Measurements from ENCODE around the gene ZEB2.

GRCh38 chr2:144477281-144477956, 42.5 kb downstream of the ZEB2 start:
- TF ChIP-seq CTCF (IDR thresholded peaks at IDR 0.05) (no peak), POLR2A (IDR thresholded peaks at IDR 0.05) (no peak)

Data from adrenal gland (tissue), 5 donors.